ENCODE results near the gene SH3YL1. TPM values are rescaled to one million over a fixed set of nuclear protein-coding genes. Genes with fewer than 3 reads are reported as not detected.

The SH3YL1 gene
- polyA plus RNA-seq, 1 of the 3 experiments (the other 2 are of a cell fraction): 22.7 TPM

DNA sequence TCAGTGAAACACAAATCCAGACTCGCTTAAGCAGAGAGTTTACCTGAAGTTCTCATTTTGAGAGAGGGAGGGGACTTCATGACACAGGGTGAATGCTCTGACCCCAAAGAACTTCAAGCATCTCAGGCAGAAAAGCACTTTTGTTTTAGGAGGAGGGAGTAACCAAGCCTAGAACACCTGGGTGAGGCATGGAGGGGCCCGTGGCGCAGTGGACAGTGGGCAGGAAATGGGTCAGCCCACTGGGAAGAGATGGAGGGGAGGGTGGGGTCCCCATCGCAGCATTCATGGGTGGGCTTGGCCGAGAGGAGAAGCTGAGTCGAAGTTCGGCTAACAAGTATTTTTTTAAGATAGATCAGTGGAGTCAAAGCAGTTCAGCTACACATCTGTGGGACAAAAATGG, 67.9 kb downstream of the SH3YL1 start:
- no peaks in the 10 kb centered on the region for H4K20me1 ChIP-seq (ENCODE audit: insufficient read depth)
- no peaks in the 10 kb centered on the region for H3K9me2 ChIP-seq
- 36% methylated on average over 7 of the region's 7 CpGs for WGBS (ENCODE audit: low lambda C conversion rate)
- ChIA-PET POLR2A (no interaction called here), CTCF (no interaction called here)
- no peak for DNase-seq
- H3K9me3 ChIP-seq: no peaks in the 10 kb centered on the region; the same call in 1 of the 2 replicates
- H3K4me1 ChIP-seq (ENCODE audit: control insufficient read depth in 1 of 2, insufficient read depth in 2 of 2, low read depth in 1 of 2, low read length in 1 of 2): no peaks in the 10 kb centered on the region
- no peak overlapping the region for H2AFZ ChIP-seq (ENCODE audit: low read depth)
- no peaks in the 10 kb centered on the region for H3K79me2 ChIP-seq (ENCODE audit: insufficient read depth)
- TF ChIP-seq MXI1 (IDR thresholded peaks at IDR 0.05; ENCODE audit: low read depth, low read length) (no peak), RXRA (IDR thresholded peaks at IDR 0.05; ENCODE audit: borderline replicate concordance, low read depth) (no peak), EP300 (IDR thresholded peaks at IDR 0.05; ENCODE audit: borderline replicate concordance in 1 of 2, low read depth in 1 of 2, low read length in 1 of 2) (no peak), FOSL2 (IDR thresholded peaks at IDR 0.05; ENCODE audit: borderline replicate concordance, low read depth) (no peak), CHD2 (IDR thresholded peaks at IDR 0.05; ENCODE audit: low read length, partially characterized antibody) (no peak), FOXJ3 (CRISPR knock-in tag; IDR thresholded peaks at IDR 0.05) (no peak)
- TF ChIP-seq, protein P1, sequence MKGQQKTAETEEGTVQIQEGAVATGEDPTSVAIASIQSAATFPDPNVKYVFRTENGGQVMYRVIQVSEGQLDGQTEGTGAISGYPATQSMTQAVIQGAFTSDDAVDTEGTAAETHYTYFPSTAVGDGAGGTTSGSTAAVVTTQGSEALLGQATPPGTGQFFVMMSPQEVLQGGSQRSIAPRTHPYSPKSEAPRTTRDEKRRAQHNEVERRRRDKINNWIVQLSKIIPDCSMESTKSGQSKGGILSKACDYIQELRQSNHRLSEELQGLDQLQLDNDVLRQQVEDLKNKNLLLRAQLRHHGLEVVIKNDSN (IDR thresholded peaks at IDR 0.05; ENCODE audit: borderline replicate concordance, low read depth): no peak
- H3K4me3 ChIP-seq (ENCODE audit: low read depth in 2 of 2, low read length in 1 of 2): no peak overlapping the region
- H3K4me2 ChIP-seq: no peak overlapping the region
- H3K9ac ChIP-seq: no peak overlapping the region
- H3K27me3 ChIP-seq (ENCODE audit: insufficient read depth): no peaks in the 10 kb centered on the region
- H3F3A ChIP-seq (replicated peaks; ENCODE audit: insufficient read depth): no peaks in the 10 kb centered on the region
- no peak overlapping the region for H3K27ac ChIP-seq (ENCODE audit: low read depth in 2 of 2, low read length in 1 of 2)
- H3K36me3 ChIP-seq (replicated peaks in 1 of 2; ENCODE audit: control insufficient read depth in 1 of 2, insufficient read depth in 2 of 2, low read length in 1 of 2): no peaks in the 10 kb centered on the region

DNA sequence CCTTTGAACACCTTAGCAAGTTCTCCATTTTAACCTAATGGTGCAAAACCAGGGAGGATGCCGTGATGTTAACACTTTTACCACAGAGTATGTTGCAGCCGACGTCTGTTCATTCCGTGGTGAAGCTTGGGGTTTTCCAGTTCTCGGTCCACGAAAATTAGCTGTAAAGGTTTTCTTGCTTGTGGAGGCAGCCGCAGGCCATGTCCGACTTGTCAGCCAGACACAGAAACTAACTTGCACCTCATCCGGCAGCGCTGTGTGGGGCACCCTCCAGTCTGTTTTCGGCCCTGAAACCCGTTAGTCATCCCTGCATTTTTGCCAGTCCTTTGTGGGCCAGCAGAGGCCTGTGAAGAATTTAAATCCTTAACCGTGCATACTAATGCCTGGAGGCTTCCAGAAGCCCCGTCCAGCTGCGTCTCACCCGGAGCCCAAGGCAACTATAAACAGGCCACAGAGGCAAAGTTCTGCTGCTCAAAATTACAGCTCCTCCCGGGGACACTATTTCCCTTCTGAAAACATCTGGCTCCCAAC, 70.6 kb downstream of the SH3YL1 start:
- ChIA-PET CTCF (interaction anchor here (1.4 kb wide), 1 partner anchor 10 kb away, joined by 4 read pairs; no protein-coding TSS in a partner anchor), POLR2A (no interaction called here)
- Histone ChIP-seq H3K27me3 (ENCODE audit: insufficient read depth) (no peaks in the 10 kb centered on the region), H3K27ac (ENCODE audit: low read depth in 2 of 2, low read length in 1 of 2) (no peak overlapping the region), H3K4me1 (ENCODE audit: control insufficient read depth in 1 of 2, insufficient read depth in 2 of 2, low read depth in 1 of 2, low read length in 1 of 2) (no peaks in the 10 kb centered on the region), H3K4me2 (no peak overlapping the region), H3K9me3 (no peaks in the 10 kb centered on the region), H2AFZ (ENCODE audit: low read depth) (no peak overlapping the region), H4K20me1 (ENCODE audit: insufficient read depth) (no peaks in the 10 kb centered on the region), H3K79me2 (ENCODE audit: insufficient read depth) (no peaks in the 10 kb centered on the region), H3K9me2 (no peaks in the 10 kb centered on the region), H3K9ac (no peak overlapping the region), H3F3A (replicated peaks; ENCODE audit: insufficient read depth) (no peaks in the 10 kb centered on the region), H3K36me3 (replicated peaks in 1 of 2; ENCODE audit: control insufficient read depth in 1 of 2, insufficient read depth in 2 of 2, low read length in 1 of 2) (no peaks in the 10 kb centered on the region), H3K4me3 (ENCODE audit: low read depth in 2 of 2, low read length in 1 of 2) (no peak overlapping the region)
- TF ChIP-seq TCF12 (IDR thresholded peaks at IDR 0.05): no peak
- TF ChIP-seq SIN3A (IDR thresholded peaks at IDR 0.05; ENCODE audit: borderline replicate concordance, low read depth, low read length): no peak
- TF ChIP-seq, protein P1 (IDR thresholded peaks at IDR 0.05; ENCODE audit: borderline replicate concordance, low read depth): no peak
- TF ChIP-seq, protein P2, sequence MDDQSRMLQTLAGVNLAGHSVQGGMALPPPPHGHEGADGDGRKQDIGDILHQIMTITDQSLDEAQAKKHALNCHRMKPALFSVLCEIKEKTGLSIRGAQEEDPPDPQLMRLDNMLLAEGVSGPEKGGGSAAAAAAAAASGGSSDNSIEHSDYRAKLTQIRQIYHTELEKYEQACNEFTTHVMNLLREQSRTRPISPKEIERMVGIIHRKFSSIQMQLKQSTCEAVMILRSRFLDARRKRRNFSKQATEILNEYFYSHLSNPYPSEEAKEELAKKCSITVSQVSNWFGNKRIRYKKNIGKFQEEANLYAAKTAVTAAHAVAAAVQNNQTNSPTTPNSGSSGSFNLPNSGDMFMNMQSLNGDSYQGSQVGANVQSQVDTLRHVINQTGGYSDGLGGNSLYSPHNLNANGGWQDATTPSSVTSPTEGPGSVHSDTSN (IDR thresholded peaks at IDR 0.05): no peak
- TF ChIP-seq CHD2 (IDR thresholded peaks at IDR 0.05; ENCODE audit: low read length, partially characterized antibody): no peak
- TF ChIP-seq TAF1 (IDR thresholded peaks at IDR 0.05; ENCODE audit: borderline replicate concordance, low read depth, low read length): no peak
- no peak for TF ChIP-seq POLR2AphosphoS5 (IDR thresholded peaks at IDR 0.05; ENCODE audit: low read depth, low read length)
- TF ChIP-seq FOXM1 (IDR thresholded peaks at IDR 0.05; ENCODE audit: low read depth): no peak
- no peak for TF ChIP-seq EP300 (IDR thresholded peaks at IDR 0.05; ENCODE audit: borderline replicate concordance in 1 of 2, low read depth in 1 of 2, low read length in 1 of 2)
- TF ChIP-seq RFX5 (IDR thresholded peaks at IDR 0.05; ENCODE audit: low read length): no peak
- no peak for TF ChIP-seq JUND (IDR thresholded peaks at IDR 0.05)
- WGBS (ENCODE audit: low lambda C conversion rate): 48% methylated on average over 17 of the region's 17 CpGs
- DNase-seq: no peak

Measured in SK-N-SH (cell line).